HCT116 (cell line): ENCODE results near the gene PRKAA1. TPM values are rescaled to one million over a fixed set of nuclear protein-coding genes. Genes with fewer than 3 reads are reported as not detected.

Source experiments
- ATAC-seq: fragments of 200-7000 bp; cut with Tn5 transposase; 2 replicates; pipeline ENCODE4 v1.9.1; 2020; ENCODE audit warnings: mild to moderate bottlenecking, moderate library complexity
- BruUV-seq: library from RNA; stranded (reverse); fragments of 400-500 nt; replicated peaks from 2 replicates; lab custom pipeline; 2021; lab: Mats Ljungman, UMichigan
- CTCF ChIA-PET: fragments of 300-600 bp; sonication (Branson Sonifier 250); formaldehyde crosslinking; loops from one replicate; lab custom pipeline; 2021; ENCODE audit warnings: antibody characterized with exemption; lab: Charles Lee
- POLR2A ChIA-PET: fragments of 300-600, 350-600 bp; sonication (Branson Sonifier 250); formaldehyde crosslinking; loops from one replicate; lab custom pipeline; 2021; ENCODE audit warnings: antibody characterized with exemption; lab: Charles Lee
- RAD21 ChIA-PET, 2 experiments: fragments of 300-600 bp; sonication (Branson Sonifier 250); formaldehyde crosslinking; loops; one replicate each; lab custom pipeline; 2023; ENCODE audit warnings: low total read pairs in 2 of 2; ENCODE audit not compliant: uncharacterized antibody in 2 of 2, unreplicated experiment in 2 of 2, low non-redundant PET in 1 of 2; lab: Charles Lee
- DNase-seq: peaks from one replicate; pipeline ENCODE4 v3.0.0-alpha.2; 2010; ENCODE audit warnings: low read depth, low spot score
- H2AFZ ChIP-seq: fragments of 200-600 bp; shearing (Covaris generic), sonication (generic); 2 replicates; pipeline ENCODE4 v1.6.1; 2017; ENCODE audit warnings: low read depth, mixed run types, mixed read lengths, antibody characterized with exemption, low read length; ENCODE audit not compliant: poor library complexity, severe bottlenecking
- H3K27ac ChIP-seq: 2 replicates; pipeline ENCODE4 v1.5.1; 2012; ENCODE audit warnings: low read depth, low read length
- H3K27me3 ChIP-seq: fragments of 200-600 bp; sonication (generic); 2 replicates; pipeline ENCODE4 v1.6.1; 2016; ENCODE audit warnings: mixed run types, low read length, mixed read lengths; ENCODE audit not compliant: insufficient read depth
- H3K36me3 ChIP-seq, 2 experiments: fragments of 200-500 bp in 1 of 2; fragments of 200-600 bp in 1 of 2; sonication (Bioruptor generic) in 1 of 2; sonication (generic) in 1 of 2; 2 replicates each; pipeline versions ENCODE4 v1.5.1 to v1.6.1; 2014 to 2016; ENCODE audit warnings: low read length in 2 of 2, inconsistent platforms in 1 of 2, mixed read lengths in 1 of 2, mixed run types in 1 of 2; ENCODE audit not compliant: insufficient read depth in 2 of 2, control insufficient read depth in 1 of 2
- H3K4me1 ChIP-seq, 2 experiments: fragments of 200-600 bp in 1 of 2; sonication (generic) in 1 of 2; 2 replicates each; pipeline versions ENCODE4 v1.5.1 to v1.6.1; 2012 to 2017; ENCODE audit warnings: low read length in 2 of 2, inconsistent platforms in 1 of 2, mild to moderate bottlenecking in 1 of 2, mixed read lengths in 1 of 2, mixed run types in 1 of 2, moderate library complexity in 1 of 2; ENCODE audit not compliant: insufficient read depth in 2 of 2, control insufficient read depth in 1 of 2
- H3K4me2 ChIP-seq: fragments of 200-600 bp; sonication (generic); 2 replicates; pipeline ENCODE4 v1.6.1; 2017; ENCODE audit warnings: mixed run types, low read length, mixed read lengths
- H3K4me3 ChIP-seq, 2 experiments: fragments of 200-600 bp in 1 of 2; sonication (generic) in 1 of 2; replicated peaks in 1 of 2; 2 replicates each; pipeline ENCODE4 v1.5.1; 2011 to 2016; ENCODE audit warnings: low read length in 2 of 2, control low read depth in 1 of 2, low read depth in 1 of 2, mild to moderate bottlenecking in 1 of 2, mixed read lengths in 1 of 2, mixed run types in 1 of 2
- H3K79me2 ChIP-seq: fragments of 200-600 bp; sonication (generic); 2 replicates; pipeline ENCODE4 v1.6.1; 2017; ENCODE audit warnings: mild to moderate bottlenecking, mixed run types, low read length, moderate library complexity, mixed read lengths; ENCODE audit not compliant: insufficient read depth
- H3K9ac ChIP-seq: fragments of 200-600 bp; sonication (generic); 2 replicates; pipeline ENCODE4 v1.6.1; 2016; ENCODE audit warnings: low read length, mixed read lengths
- H3K9me2 ChIP-seq: fragments of 200-600 bp; sonication (generic), shearing (Covaris generic); 2 replicates; pipeline ENCODE4 v1.6.1; 2017; ENCODE audit warnings: mixed run types, mild to moderate bottlenecking, moderate library complexity; ENCODE audit not compliant: insufficient read depth
- H3K9me3 ChIP-seq, 2 experiments: fragments of 200-500 bp in 1 of 2; fragments of 200-600 bp in 1 of 2; sonication (Bioruptor generic) in 1 of 2; sonication (generic) in 1 of 2; 2 replicates each; pipeline ENCODE4 v1.6.1; 2014 to 2017; ENCODE audit warnings: low read length in 2 of 2, mixed read lengths in 2 of 2, inconsistent platforms in 1 of 2, low read depth in 1 of 2, mild to moderate bottlenecking in 1 of 2, mixed run types in 1 of 2, moderate library complexity in 1 of 2; ENCODE audit not compliant: control insufficient read depth in 1 of 2, insufficient read depth in 1 of 2
- H4K20me1 ChIP-seq: fragments of 200-600 bp; sonication (generic), shearing (Covaris generic); 2 replicates; pipeline ENCODE4 v1.6.1; 2017; ENCODE audit warnings: mixed run types, mild to moderate bottlenecking, moderate library complexity; ENCODE audit not compliant: insufficient read depth
- CBX3 ChIP-seq: IDR thresholded peaks from 2 replicates; pipeline ENCODE4 v1.6.1; 2012; ENCODE audit warnings: low read depth
- CEBPB ChIP-seq: IDR thresholded peaks from 2 replicates; pipeline ENCODE4 v1.6.1; 2012; ENCODE audit warnings: low read depth
- EGR1 ChIP-seq: IDR thresholded peaks from 2 replicates; pipeline ENCODE4 v1.6.1; 2012; ENCODE audit warnings: low read depth
- EZH2 ChIP-seq: fragments of 200-600 bp; sonication (generic); IDR thresholded peaks from 2 replicates; pipeline ENCODE4 v1.6.1; 2017; ENCODE audit warnings: antibody characterized with exemption, mixed run types
- RAD21 ChIP-seq: IDR thresholded peaks from 2 replicates; pipeline ENCODE4 v1.6.1; 2012; ENCODE audit warnings: low read depth, mild to moderate bottlenecking
- SIN3A ChIP-seq: IDR thresholded peaks from 2 replicates; pipeline ENCODE4 v1.6.1; 2012; ENCODE audit warnings: low read depth
- SRF ChIP-seq: IDR thresholded peaks from 2 replicates; pipeline ENCODE4 v1.6.1; 2012; ENCODE audit warnings: low read depth
- TCF7L2 ChIP-seq: IDR thresholded peaks from 2 replicates; pipeline ENCODE4 v1.7.0; 2011; ENCODE audit warnings: borderline replicate concordance, inconsistent platforms; ENCODE audit not compliant: insufficient read depth, insufficient read length; ENCODE audit errors: extremely low read depth
- YY1 ChIP-seq: IDR thresholded peaks from 2 replicates; pipeline ENCODE4 v1.6.1; 2011; ENCODE audit warnings: low read length, low read depth, moderate library complexity, mild to moderate bottlenecking; ENCODE audit not compliant: insufficient replicate concordance; ENCODE audit errors: extremely low read depth
- ZFX ChIP-seq: fragments of 450-650 bp; IDR thresholded peaks from 2 replicates; pipeline ENCODE4 v1.6.1; 2017
- intact Hi-C: fragments of 100-400 bp; cut with micrococcal nuclease; formaldehyde crosslinking; loops from 2 replicates; pipeline ENCODE4 v1.10.0; 2022
- total RNA-seq: library from RNA; stranded (reverse); gene quantifications from one replicate; pipeline ENCODE4 v1.2.1, GENCODE V29; 2021; ENCODE audit not compliant: unreplicated experiment
- TF ChIP-seq, protein P1 (sequence below), 3 experiments: fragments of 200-600 bp in 1 of 3; sonication (generic) in 1 of 3; IDR thresholded peaks in 2 of 3; conservative IDR thresholded peaks in 1 of 3; 2 replicates each; pipeline ENCODE4 v1.5.1; 2012 to 2017; ENCODE audit warnings: low read depth in 2 of 3, low read length in 2 of 3, antibody characterized with exemption in 1 of 3, borderline replicate concordance in 1 of 3, control low read depth in 1 of 3, mild to moderate bottlenecking in 1 of 3, mixed read lengths in 1 of 3, mixed run types in 1 of 3, moderate library complexity in 1 of 3; ENCODE audit not compliant: insufficient read depth in 1 of 3
- TF ChIP-seq, protein P2 (sequence below): IDR thresholded peaks from 2 replicates; pipeline ENCODE4 v1.6.1; 2012
- TF ChIP-seq, protein P3 (sequence below): IDR thresholded peaks from 2 replicates; pipeline ENCODE4 v1.6.1; 2012

PRKAA1 gene
- total RNA-seq, 1 experiment from 2014 or later: 53.5 TPM

DNA sequence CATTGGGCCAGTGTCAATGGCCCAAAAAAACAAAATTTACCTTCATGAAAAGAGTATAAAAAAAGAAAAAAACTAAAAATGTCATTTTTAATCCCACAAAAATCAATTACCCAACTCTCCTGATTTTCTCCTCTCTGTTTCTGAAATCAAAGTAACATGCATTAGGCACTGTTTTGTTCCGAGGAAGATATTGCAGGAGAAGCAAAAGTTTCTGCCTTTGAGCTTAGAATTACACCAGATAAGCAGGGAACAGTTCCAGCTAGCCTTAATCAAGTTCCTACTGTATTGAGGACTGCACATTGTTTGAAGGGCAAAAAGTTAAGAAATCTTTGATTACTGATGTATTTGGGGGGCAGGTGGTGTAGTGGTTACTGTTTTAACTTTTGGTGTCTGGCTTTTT is 1.1 kb upstream of the PRKAA1 start:
- Histone ChIP-seq H3K4me1 (peaks cover 15 to 18% of the 10 kb centered on the region in 2 experiments), H3K27me3 (no peaks in the 10 kb centered on the region), H2AFZ (peak overlapping the region; percentile 98), H3K36me3 (no peaks in the 10 kb centered on the region), H3K4me2 (peak overlapping the region; percentile 98), H4K20me1 (peaks cover 5% of the 10 kb centered on the region; the same call in 1 of the 2 replicates), H3K9me2 (no peaks in the 10 kb centered on the region), H3K9me3 (no peaks in the 10 kb centered on the region), H3K4me3 (peak overlapping the region; percentile 79 to 82), H3K27ac (peak overlapping the region; percentile 68; the same call in 1 of the 2 replicates)
- POLR2A ChIA-PET: interaction anchor here (0.6 kb wide), 1 partner anchor 265 kb away, joined by 4 read pairs; no protein-coding TSS in a partner anchor
- intact Hi-C loops: no loop called here
- RAD21 ChIA-PET: no interaction called here
- ATAC-seq (no peak), DNase-seq (no peak)
- CTCF ChIA-PET: interaction anchor here (0.6 to 1.1 kb wide), 3 partner anchors 8 to 1160 kb away, joined by 3 to 5 read pairs (median 3); no protein-coding TSS in a partner anchor
- no TSS peak for BruUV-seq
- TF ChIP-seq, protein P1, sequence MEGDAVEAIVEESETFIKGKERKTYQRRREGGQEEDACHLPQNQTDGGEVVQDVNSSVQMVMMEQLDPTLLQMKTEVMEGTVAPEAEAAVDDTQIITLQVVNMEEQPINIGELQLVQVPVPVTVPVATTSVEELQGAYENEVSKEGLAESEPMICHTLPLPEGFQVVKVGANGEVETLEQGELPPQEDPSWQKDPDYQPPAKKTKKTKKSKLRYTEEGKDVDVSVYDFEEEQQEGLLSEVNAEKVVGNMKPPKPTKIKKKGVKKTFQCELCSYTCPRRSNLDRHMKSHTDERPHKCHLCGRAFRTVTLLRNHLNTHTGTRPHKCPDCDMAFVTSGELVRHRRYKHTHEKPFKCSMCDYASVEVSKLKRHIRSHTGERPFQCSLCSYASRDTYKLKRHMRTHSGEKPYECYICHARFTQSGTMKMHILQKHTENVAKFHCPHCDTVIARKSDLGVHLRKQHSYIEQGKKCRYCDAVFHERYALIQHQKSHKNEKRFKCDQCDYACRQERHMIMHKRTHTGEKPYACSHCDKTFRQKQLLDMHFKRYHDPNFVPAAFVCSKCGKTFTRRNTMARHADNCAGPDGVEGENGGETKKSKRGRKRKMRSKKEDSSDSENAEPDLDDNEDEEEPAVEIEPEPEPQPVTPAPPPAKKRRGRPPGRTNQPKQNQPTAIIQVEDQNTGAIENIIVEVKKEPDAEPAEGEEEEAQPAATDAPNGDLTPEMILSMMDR (IDR thresholded peaks at IDR 0.05 in 2 of 3, conservative IDR thresholded peaks at IDR 0.05 in 1 of 3; ENCODE audit: borderline replicate concordance in 1 of 3, insufficient read depth in 1 of 3, low read depth in 2 of 3, low read length in 2 of 3): no peak
- TF ChIP-seq ZFX: no peak
- TF ChIP-seq, protein P2, sequence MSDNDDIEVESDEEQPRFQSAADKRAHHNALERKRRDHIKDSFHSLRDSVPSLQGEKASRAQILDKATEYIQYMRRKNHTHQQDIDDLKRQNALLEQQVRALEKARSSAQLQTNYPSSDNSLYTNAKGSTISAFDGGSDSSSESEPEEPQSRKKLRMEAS: no peak
- TF ChIP-seq, all 23 proteins: peak for 0
- H3K9ac ChIP-seq: peak overlapping the region; percentile 80
- H3K79me2 ChIP-seq: peaks cover 34% of the 10 kb centered on the region

DNA sequence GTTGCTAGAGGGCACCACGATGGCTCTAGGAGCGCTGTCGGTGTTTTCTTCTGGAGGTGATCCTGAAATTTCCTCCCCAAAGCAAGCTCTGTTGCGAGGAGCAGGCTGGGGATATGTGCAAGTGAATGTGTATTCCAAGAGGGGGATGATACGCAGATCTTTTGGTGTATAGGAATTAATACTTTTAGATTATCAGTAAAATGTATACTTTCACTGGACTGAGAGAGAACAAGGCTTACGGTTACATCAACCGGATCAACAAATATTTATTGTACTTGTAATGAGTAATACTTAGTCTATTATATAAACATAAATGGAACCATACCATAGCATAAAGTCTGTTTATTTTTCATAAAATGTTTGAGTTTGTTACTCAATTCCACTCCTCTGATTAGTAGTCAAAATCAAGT is 632 bp upstream of the PRKAA1 start:
- intact Hi-C loops: loop anchor here (1.0 kb wide), 1 partner anchor 44 kb away; the partner anchor contains the start of gene TTC33
- Histone ChIP-seq H3K36me3 (no peaks in the 10 kb centered on the region), H2AFZ (peak overlapping the region; percentile 98), H4K20me1 (peaks cover 5% of the 10 kb centered on the region; the same call in 1 of the 2 replicates), H3K4me1 (peaks cover 15 to 18% of the 10 kb centered on the region in 2 experiments), H3K27ac (peak overlapping the region; percentile 68), H3K9ac (peak overlapping the region; percentile 80), H3K9me3 (no peaks in the 10 kb centered on the region), H3K27me3 (no peaks in the 10 kb centered on the region), H3K79me2 (peaks cover 38% of the 10 kb centered on the region), H3K4me2 (peak overlapping the region; percentile 98), H3K4me3 (peak overlapping the region; percentile 79 to 82), H3K9me2 (no peaks in the 10 kb centered on the region)
- peak; percentile 66; the same call in 1 of the 2 replicates for ATAC-seq
- CTCF ChIA-PET: interaction anchor here (0.6 to 1.1 kb wide), 3 partner anchors 9 to 1160 kb away, joined by 3 to 5 read pairs (median 3); no protein-coding TSS in a partner anchor
- RAD21 ChIA-PET: no interaction called here
- BruUV-seq: no TSS peak
- POLR2A ChIA-PET: interaction anchor here (0.6 kb wide), 2 partner anchors 36 to 265 kb away, joined by 3 to 4 read pairs; partner anchors contain the start of gene RPL37
- DNase-seq: peak; percentile 35
- TF ChIP-seq EZH2 (no peak), SIN3A (no peak), EGR1 (no peak), TCF7L2 (no peak), CBX3 (no peak), RAD21 (no peak; the same call in 1 of the 2 replicates), YY1 (no peak), CEBPB (no peak), SRF (no peak)
- TF ChIP-seq, protein P1 (IDR thresholded peaks at IDR 0.05 in 2 of 3, conservative IDR thresholded peaks at IDR 0.05 in 1 of 3; ENCODE audit: borderline replicate concordance in 1 of 3, insufficient read depth in 1 of 3, low read depth in 2 of 3, low read length in 2 of 3): no peak
- TF ChIP-seq, protein P3, sequence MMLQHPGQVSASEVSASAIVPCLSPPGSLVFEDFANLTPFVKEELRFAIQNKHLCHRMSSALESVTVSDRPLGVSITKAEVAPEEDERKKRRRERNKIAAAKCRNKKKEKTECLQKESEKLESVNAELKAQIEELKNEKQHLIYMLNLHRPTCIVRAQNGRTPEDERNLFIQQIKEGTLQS: no peak
